GM18519 (cell line): ENCODE results near the gene HSD11B1L.
"Not testable (repeated sequence)": the region's sequence is repeated elsewhere in the genome, so short reads cannot be mapped to it uniquely, and the experiment has no call there.

ENCODE experiments used
- ATAC-seq: cut with Tn5 transposase; IDR thresholded peaks from one replicate; pipeline ENCODE4 v1.9.1; 2021; ENCODE audit warnings: mild to moderate bottlenecking, moderate library complexity; ENCODE audit not compliant: unreplicated experiment, low FRiP score

Gene HSD11B1L

DNA sequence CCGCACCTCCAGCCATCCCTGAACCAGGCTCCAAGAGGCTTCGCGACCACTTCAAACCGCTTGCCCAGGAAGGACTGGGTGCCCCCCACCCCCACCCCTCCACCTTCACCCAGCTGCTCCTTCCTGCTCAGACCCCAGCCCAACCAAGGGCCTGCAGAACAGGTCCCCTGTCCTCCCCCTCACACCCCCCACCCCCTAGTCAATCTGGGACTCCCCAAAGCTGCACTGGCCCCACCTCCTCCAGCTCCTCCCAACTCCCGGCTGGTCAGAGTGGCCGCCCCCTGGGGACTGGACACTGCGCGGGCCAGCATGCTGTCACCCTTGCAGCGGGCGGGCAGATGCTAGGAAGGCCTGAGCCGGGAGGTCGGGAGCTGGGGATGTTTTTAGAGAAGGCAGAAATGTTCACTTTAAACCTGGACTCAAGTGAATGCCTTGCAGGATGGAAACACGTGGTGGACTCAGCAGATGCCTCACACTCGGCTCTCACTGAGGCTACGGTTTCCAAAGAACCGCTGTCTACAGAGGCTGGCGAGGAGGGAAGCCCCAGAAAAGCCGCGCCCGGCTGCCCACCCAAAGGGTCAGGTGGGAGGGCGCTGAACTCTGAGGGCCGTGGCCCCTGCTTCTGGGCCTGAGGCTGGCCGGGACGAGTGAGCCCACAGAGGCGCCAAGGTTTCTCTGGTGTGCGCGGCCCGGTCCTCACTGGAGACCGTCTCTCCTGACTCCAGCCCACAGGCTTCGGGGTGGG, 17.2 kb downstream of the HSD11B1L start:
- no peak for ATAC-seq

DNA sequence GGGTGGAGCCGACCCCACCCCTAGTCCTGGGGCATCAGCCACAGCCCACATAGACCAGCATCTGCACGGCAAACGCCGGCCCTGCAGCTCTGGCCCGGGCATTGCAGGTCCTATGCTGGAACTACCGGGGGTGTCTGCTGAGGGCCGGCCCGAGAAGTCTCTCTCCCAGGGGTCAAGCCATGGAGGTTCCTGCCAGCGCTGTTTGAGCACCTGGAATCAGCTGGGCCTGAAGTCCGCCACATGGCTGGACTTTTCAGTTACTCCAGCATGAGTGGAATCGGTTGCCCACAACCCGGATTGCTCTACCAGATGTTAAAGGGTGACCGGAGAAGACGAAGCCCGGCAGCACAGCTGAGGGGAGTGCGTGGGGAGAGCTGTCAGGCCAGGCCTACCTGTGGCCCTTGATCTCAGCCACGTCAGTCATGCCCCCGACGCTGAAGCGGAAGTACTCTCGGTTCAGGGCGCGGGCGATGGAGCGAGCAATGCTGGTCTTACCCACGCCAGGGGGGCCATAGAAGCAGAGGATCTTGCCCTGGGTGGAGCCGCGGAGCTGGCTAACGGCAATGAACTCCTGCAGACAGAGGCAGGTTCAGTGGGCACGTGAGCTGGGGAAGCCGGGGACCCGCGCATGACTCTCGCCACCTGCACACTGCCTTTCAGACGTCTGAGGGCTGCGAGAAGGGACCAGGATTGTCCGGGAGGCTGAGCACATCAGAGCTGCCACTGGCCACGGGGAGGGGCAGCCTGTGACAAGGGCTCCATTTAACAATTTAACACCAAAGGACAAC, 18.0 kb downstream of the HSD11B1L start:
- ATAC-seq = no peak

DNA sequence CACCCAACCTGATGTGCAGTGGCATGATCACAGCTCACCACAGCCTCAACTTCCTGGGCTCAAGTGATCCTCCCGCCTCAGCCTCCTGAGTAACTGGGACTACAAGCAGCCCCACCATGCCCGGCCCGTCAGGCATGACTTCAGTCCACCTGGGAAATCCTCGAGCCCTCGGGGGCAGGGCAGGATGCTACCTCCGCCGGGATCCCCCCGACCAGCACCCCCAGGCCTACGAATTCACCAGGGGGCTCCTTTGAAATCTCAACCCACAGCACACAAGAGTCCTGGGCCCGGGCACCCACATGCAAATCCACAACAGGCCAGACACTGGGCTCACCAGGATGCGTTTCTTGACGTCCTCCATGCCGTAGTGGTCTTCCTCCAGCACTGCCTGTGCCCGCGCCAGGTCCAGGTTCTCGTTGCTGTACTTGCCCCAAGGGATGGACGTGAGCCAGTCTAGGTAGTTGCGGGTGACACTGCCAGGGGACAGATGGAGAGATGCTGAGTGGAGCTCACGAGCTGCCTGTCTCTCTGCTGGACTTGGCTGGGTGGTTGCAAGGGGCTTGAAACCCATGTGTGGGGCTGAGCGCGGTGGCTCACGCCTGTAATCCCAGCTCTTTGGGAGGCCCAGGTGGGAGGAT, 19.7 kb downstream of the HSD11B1L start:
- ATAC-seq = no peak

DNA sequence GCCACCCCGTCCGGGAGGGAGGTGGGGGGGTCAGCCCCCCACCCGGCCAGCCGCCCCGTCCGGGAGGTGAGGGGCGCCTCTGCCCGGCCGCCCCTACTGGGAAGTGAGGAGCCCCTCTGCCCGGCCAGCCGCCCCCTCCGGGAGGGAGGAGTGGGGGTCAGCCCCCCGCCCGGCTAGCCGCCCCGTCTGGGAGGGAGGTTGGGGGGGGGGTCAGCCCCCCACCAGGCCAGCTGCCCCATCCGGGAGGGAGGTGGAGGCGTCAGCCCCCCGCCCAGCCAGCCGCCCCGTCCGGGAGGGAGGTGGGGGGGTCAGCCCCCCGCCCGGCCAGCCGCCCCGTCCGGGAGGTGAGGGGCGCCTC, 21.2 kb downstream of the HSD11B1L start:
- not testable (repeated sequence) for ATAC-seq

DNA sequence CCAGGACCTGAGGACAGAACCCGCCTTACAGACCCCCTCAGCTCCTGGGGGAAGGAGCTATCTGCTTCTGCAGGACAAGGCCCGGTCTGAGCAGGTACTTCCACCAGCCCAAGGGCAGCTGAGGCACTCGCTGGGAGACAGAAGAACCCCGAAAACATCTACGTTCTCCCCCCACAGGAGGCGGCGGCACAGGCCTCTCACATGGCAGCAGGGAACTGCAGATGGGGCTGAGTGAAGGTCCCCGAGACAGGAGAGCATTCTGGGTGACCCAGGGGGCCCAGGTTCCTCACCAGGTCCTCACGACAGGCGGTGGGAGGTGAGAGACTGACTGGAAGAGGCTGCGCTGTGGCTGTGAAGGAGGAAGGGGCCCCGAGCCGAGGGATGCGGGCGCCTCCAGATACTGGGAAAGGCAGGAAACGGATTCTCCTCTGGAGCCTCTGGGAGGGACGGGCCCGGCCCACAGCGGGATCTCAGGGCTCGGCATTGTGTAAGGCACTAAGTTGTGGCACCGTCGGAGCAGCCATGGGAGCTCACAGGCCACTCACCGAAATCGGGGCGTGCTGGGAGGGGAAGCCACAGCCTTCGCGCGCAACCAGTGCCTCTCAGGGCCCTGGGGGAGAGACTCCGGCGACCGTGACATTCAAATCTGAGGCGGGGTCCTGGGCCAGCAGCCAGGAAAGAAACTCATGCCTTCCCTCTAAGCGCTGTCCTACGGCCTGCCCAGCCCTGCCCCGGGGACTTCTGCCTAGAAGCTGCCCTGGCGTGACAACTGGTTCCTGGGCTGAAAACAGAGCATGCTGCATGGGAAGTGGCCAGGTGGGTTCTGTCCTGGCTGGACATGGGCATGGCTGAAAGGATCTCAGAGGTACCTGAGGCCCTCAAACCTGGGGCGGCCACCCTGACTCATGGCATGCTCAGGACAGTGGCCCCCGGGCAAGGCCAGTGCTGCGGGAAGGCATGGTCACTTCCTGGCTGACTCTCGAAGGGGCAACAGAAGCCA, 23.3 kb downstream of the HSD11B1L start:
- no peak for ATAC-seq

DNA sequence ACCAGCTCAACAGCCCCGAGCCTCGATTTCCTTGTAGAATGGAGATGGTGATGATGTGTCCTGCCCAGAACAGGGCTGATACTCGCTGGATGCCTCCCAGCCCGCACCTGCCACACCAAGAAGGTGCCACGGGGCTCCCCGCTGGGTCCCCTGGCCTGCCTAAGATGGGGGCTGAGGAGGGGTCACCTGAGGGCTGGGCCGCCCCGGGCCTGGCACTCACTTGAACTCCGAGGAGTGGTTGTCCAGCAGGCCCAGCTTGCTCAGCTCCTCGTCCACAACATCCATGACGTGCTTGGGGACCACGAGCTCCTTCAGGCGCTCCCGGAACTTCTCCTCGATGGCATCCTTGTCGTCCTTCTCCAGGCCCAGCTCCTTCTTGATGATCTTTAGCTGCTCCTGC, 24.7 kb downstream of the HSD11B1L start:
- ATAC-seq = no peak

DNA sequence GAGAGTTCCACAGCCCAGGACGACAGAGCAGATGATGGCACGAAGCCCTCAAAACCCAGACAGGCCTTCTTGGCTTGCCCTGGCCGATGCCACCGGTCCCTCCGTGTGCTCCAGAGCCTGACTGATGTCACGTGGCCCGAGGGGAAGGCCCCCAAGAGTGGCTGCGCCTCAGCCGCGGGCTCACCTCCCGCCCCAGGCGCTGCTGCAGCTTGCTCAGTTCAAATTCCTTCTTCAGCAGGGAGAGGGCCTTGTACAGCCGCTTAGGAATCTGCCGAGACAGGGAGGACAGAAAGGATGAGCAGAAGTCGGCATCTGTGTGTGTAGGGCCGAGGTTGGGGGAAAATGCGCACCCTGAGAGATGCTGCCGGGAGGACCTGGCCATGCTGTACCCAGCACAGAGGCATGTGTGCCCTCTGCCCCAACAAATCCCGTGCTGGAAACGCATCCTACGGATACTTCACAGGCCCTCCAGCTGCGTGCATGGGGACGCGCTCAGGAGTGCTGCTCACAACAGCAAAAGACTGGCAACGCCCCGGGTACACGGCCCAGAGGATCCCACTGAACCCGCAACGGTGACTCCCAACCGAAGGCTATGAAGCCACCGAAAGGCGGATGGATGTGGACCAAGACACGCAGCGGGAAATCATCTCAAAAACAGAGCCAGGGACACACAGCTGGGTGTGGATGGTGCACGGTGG, 26.2 kb downstream of the HSD11B1L start:
- no peak for ATAC-seq

DNA sequence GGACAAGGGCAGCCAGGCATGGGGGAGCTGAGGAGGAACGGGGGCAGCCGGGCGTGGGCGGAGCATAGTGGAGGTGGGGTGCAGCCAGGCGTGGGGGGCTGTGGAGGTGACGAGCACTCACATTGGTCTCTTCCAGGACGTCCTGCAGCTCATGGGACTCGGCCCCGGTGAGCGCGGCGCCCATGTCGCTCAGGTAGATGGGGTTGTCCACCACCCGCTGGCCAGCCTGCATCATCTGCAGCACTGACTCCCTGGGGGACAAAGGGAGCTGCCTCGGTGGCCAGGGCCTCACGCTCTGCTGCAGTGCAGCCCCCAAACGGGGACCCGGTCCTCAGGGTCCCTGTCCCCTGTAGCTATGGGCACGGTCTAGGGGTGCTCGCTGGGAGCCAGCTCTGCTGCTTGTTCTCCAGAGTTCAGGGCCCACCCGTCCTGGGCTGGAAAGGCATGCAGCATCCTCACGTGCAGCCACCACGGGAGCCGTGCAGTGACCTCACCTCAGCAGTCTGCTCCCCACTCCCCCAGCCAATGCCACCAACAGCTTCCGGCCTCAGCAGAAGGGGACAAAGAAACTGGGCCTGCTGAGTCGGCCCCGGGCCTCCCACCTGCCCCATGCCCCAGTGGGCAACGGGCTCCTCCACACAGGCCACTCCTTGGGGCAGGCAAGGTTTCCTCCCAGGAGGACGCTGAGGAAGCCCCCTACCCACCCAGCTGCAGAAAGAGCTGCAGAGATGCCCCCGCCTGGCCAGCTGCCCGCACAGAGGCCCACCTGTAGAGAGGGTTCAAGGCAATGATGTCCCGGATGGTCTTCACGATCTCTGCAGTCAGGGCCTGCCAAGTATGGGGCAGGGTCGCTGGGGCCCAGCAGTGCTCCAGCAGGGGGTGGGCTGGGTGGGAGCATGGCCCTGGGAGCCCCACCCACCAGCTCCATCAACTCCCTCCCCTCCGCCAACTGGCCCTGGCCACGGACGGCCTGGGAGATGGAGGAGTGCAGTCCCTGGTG, 27.0 kb downstream of the HSD11B1L start:
- no peak for ATAC-seq

DNA sequence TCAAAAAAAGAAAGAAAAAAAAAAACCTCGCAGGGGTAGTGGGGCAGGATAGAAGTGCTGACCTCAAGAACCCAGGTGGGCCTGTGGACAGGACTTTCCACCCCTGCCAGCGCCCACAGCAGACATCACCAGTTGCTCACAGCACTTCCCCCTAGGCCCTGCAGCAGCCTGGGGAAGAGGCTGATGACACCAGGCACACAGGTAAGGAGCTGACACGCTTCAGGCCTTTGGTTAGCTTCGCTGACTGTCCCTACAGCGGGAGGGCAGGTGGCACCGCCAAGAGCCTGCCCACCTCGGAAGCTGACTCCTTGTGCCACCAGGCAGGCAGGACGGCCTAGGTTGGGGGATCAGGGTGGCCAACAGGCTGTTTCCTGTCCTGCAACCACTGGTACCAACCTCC, 30.2 kb downstream of the HSD11B1L start:
- ATAC-seq = no peak

DNA sequence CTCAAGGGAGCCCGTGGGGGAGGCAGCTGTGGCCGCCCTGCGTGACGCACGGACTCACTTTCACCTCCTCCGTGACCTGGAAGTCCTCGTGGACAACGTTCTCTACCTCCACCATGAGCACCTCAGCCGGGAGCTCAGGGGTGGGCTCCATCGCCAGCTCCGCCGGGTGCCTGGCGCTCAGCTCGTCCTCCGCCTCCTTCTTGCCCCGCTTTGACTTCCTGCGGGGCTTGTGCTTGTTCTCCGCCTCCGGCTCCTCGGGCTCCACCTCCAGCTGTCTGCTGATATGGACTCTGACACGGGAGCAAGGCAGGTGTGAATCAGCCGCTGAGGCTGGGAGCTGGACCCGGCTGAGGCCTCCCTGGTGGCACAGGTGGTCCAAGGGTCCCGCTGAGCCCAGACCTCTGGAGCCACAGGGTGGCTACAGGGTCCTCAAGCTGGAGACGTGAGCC, 30.9 kb downstream of the HSD11B1L start:
- ATAC-seq = no peak

DNA sequence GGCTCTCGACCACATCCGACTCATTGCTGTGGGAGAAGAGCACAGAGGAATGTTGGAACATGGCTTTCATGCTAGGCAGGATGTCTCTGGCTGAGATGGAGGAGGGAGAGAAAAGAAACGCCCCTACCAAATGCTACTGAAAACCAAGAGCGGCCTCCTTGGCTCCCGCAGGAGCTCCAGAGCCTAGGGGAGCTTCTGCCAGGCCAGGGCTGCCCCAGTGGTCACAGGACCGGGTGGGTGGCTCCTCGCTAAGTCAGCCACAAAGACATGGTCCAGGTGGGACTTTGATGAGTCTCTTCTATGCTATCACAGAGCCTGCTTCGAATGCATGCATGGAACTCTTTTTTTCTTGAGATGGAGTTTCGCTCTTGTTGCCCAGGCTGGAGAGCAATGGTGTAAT, 32.4 kb downstream of the HSD11B1L start:
- no peak for ATAC-seq

DNA sequence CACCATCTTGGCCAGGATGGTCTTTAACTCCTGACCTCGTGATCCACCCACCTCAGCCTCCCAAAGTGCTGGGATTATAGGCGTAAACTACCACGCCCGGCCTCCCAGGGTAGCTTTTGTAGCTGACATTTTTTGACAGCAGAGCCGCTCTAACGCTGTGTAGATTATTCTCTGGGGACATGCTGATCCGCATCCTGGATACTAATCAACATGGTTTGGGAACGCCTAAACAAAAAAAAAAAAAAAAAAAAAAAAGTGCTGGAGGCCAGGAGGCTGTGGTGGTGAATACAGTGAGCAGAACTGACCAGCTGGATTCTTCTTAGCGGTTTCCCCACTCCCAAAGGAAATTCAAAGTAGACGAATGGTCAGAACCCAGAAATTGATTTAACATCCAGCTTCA, 34.0 kb downstream of the HSD11B1L start:
- no peak for ATAC-seq

DNA sequence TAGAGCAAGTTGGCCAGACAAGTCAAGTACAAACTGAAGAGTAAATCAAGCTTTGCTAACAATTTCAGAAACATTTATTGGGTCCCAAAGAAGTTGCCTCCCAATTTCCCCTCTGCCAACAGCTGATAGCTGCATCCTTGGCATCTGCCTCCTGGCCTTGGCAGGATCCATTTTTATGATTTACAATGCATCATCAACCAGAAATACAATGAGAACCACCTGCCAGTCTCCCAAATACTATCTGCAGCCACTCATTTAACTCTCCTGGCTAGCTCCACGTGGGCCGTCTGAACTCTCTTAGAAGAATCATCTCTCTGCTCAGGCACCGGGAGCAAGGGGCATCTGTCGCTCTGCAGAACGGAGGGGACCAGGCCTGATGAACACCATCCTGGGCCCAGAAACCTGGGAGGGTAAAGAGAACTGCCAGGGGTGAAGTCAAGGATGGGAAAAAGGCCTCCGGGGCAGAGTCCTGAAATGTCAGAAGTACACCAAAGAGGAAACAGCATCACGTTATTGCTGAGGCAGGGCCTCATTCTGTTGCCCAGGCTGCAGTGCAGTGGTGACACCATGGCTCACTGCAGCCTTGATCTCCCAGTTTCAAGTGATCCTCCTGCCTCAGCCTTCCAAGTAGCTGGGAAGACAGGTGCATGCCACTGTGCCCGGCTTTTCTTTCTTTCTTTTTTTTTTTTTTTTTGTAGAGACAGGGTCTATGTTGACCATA, 36.5 kb downstream of the HSD11B1L start:
- no peak for ATAC-seq

DNA sequence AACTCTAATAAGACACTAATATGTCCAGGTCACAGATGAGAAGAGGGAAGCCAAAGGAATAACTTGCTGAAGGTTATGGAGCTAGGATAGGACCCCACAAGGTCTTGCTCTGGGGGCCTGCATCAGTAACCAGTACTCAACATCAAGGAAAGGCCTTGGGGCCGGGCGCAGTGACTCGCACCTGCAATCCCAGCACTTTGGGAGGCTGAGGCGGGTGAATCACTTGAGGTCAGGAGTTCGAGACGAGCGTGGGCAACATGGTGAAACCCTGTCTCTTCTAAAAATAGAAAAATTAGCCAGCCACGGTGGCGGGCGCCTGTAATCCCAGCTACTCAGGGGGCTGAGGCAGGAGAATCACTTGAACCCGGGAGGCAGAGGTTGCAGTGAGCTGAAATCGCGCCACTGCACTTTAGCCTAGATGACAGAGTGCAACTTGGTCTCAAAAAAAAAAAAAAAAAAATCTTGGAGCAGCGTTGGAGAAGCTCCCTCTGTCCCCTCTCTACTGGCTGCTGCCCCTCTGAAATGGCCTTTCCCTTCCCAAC, 37.3 kb downstream of the HSD11B1L start:
- ATAC-seq = no peak

DNA sequence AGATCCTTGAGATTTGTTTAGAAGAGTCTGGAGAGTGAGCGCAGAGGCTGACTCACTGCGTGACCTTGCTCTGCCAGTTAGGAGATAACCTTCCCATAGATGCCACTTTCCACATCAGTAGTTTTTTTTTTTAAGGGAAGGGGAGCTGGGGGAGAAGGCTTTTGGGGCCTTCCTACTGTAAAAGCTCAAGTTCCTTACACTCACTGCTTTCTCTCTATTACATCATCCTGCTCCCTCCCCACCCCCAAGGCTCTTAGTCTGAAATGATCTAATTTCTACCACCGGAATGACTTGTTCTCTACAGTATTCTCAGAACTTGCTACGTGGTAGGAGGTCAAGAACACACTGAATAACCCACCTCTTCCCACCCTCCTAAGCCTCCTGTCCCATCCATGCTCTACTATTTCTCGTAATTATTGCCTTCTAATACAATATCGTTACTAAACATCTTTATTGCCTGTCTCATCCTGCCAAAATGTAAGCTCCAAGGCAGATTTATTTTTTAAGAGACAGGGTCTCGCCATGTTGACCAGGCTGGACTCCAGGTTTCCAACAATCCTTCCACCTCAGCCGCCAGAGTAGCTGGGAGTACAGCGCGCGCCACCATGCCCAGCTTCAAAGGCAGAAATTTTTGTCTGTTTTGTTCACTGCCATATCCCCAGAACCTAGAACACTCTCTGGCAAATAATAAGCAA, 37.9 kb downstream of the HSD11B1L start:
- no peak for ATAC-seq

DNA sequence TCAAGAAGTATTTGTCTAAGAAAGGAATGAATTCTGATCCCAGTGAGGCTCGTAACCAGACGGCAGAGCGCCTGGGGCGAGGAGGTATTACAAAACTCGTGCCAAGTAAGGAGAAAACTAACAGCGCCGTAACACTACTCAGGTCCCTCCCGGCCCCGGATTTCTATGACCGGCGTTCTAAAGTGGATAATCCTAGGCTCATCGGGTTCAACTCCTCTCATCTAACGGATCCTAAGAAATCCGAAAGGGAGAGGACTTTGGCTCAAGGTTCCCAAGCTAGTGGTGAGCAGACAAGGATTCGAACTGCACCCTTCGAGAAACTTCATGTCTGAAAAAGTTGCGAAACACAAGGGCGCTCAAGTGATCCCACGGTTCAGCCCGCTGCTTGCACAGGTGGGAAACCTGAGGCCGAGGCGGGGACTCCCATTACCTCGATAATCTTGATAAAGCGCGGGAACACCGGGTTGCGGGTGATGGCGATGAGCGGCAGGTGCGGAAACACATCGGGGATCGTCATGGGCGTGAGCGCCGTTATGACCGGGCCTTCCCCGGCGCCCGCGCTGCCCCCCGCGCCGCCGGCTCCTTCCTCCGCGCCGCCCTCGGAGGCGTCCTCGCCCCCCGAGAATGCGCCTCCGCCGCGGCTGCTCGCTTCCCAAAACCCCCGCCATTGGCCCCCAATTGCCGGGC, 38.6 kb downstream of the HSD11B1L start:
- ATAC-seq = no peak
